BE2C (cell line): ENCODE results near the gene ARFRP1.
"Not testable (repeated sequence)": the region's sequence is repeated elsewhere in the genome, so short reads cannot be mapped to it uniquely, and the experiment has no call there.

Experiments used
- DNase-seq: peaks from one replicate; pipeline ENCODE4 v3.0.0-alpha.2; 2020
- H3K27me3 ChIP-seq: fragments of 250-450 bp; sonication (Bioruptor Pico); 2 replicates; pipeline ENCODE4 v1.5.1; 2020; ENCODE audit warnings: mild to moderate bottlenecking
- H3K36me3 ChIP-seq: fragments of 250-450 bp; sonication (Bioruptor Pico); 2 replicates; pipeline ENCODE4 v1.5.1; 2020; ENCODE audit warnings: mild to moderate bottlenecking
- H3K4me1 ChIP-seq: fragments of 250-450 bp; sonication (Bioruptor Pico); 2 replicates; pipeline ENCODE4 v1.5.1; 2020
- H3K4me3 ChIP-seq: 2 replicates; pipeline ENCODE4 v1.5.1; 2011; ENCODE audit warnings: low read depth, low read length
- H3K9me3 ChIP-seq: fragments of 250-450 bp; sonication (Bioruptor Pico); 2 replicates; pipeline ENCODE4 v1.5.1; 2020
- TF ChIP-seq, protein P1 (sequence below): IDR thresholded peaks from 2 replicates; pipeline ENCODE4 v1.5.1; 2012; ENCODE audit warnings: mild to moderate bottlenecking, low read depth, low read length

ARFRP1 gene

GRCh38 chr20:63662813-63663189, 45.0 kb downstream of the ARFRP1 start:
- peaks cover 12% of the 10 kb centered on the region for H3K4me1 ChIP-seq
- peaks cover 48% of the 10 kb centered on the region for H3K36me3 ChIP-seq
- DNase-seq: no peak
- no peaks in the 10 kb centered on the region for H3K9me3 ChIP-seq
- no peaks in the 10 kb centered on the region for H3K27me3 ChIP-seq
- TF ChIP-seq, protein P1, sequence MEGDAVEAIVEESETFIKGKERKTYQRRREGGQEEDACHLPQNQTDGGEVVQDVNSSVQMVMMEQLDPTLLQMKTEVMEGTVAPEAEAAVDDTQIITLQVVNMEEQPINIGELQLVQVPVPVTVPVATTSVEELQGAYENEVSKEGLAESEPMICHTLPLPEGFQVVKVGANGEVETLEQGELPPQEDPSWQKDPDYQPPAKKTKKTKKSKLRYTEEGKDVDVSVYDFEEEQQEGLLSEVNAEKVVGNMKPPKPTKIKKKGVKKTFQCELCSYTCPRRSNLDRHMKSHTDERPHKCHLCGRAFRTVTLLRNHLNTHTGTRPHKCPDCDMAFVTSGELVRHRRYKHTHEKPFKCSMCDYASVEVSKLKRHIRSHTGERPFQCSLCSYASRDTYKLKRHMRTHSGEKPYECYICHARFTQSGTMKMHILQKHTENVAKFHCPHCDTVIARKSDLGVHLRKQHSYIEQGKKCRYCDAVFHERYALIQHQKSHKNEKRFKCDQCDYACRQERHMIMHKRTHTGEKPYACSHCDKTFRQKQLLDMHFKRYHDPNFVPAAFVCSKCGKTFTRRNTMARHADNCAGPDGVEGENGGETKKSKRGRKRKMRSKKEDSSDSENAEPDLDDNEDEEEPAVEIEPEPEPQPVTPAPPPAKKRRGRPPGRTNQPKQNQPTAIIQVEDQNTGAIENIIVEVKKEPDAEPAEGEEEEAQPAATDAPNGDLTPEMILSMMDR: no peak
- H3K4me3 ChIP-seq: no peak overlapping the region

GRCh38 chr20:63661959-63662812, 45.6 kb downstream of the ARFRP1 start:
- H3K9me3 ChIP-seq: no peaks in the 10 kb centered on the region
- no peak overlapping the region for H3K4me3 ChIP-seq
- peaks cover 12% of the 10 kb centered on the region for H3K4me1 ChIP-seq
- DNase-seq: no peak
- TF ChIP-seq, protein P1: no peak
- H3K36me3 ChIP-seq: peaks cover 42% of the 10 kb centered on the region
- H3K27me3 ChIP-seq: no peaks in the 10 kb centered on the region

DNA sequence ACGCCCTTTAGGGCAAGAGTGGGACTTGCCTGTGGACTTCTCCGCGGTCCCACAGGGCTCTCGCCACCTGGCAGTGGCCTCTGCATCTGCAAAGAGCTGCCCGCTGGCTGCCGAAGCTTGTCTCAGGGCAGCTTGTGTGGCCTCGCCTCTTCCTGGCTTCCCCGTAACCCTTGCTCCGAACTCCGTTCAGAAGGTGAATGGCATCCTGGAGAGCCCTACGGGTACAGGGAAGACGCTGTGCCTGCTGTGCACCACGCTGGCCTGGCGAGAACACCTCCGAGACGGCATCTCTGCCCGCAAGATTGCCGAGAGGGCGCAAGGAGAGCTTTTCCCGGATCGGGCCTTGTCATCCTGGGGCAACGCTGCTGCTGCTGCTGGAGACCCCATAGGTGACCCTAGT, 46.7 kb downstream of the ARFRP1 start:
- Histone ChIP-seq H3K4me3 (no peak overlapping the region), H3K4me1 (peaks cover 12% of the 10 kb centered on the region), H3K27me3 (no peaks in the 10 kb centered on the region), H3K9me3 (no peaks in the 10 kb centered on the region), H3K36me3 (peaks cover 34% of the 10 kb centered on the region)
- TF ChIP-seq, protein P1: no peak
- no peak for DNase-seq

DNA sequence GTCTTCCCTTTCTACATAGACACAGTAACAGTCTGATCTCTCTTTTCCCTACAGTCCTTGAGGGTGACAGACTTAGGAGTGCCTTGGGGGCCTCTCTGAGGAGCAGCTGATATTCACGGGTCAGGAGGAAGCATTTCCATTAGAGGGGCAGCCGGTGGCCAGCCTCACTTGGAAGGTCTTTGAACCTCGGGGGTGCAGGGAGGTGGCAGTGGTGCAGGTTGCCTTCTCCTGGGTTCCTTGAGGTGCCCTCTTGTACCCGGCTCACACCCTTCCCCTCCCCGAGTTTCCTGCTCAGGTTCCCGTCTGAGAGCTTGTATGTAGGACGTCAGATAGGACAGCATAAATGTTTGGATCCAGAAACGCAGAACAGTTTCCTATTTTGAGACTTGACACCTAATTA, 47.2 kb downstream of the ARFRP1 start:
- no peaks in the 10 kb centered on the region for H3K9me3 ChIP-seq
- H3K4me3 ChIP-seq: no peak overlapping the region
- H3K4me1 ChIP-seq: peaks cover 12% of the 10 kb centered on the region
- H3K36me3 ChIP-seq: peaks cover 29% of the 10 kb centered on the region
- TF ChIP-seq, protein P1: no peak
- DNase-seq: no peak
- no peaks in the 10 kb centered on the region for H3K27me3 ChIP-seq

- not testable (repeated sequence) for H3K9me3 ChIP-seq, DNase-seq, H3K4me1 ChIP-seq, H3K4me3 ChIP-seq, H3K27me3 ChIP-seq
- peaks cover 29% of the 10 kb centered on the region for H3K36me3 ChIP-seq
These were observed 47.6 kb downstream of the ARFRP1 start for GRCh38 chr20:63660174-63660573.

- TF ChIP-seq, protein P1: no peak
- DNase-seq: no peak
- H3K27me3 ChIP-seq: no peaks in the 10 kb centered on the region
- H3K9me3 ChIP-seq: no peaks in the 10 kb centered on the region
- H3K4me3 ChIP-seq: peak overlapping the region; percentile 97
- H3K4me1 ChIP-seq: peaks cover 2% of the 10 kb centered on the region
- H3K36me3 ChIP-seq: peaks cover 29% of the 10 kb centered on the region
These were observed 48.4 kb downstream of the ARFRP1 start for GRCh38 chr20:63659370-63659769.
